Smooth muscle cell (in vitro differentiated cells): Measurements from ENCODE around the gene NRARP. TPM values are rescaled to one million over a fixed set of nuclear protein-coding genes. Genes with fewer than 3 reads are reported as not detected.

ENCODE experiments used
- DNase-seq: peaks from one replicate; lab custom pipeline; 2025; ENCODE audit not compliant: unreplicated experiment; lab: John Stamatoyannopoulos, UW
- H2AFZ ChIP-seq: fragments of 200-600 bp; sonication (generic); 2 replicates; pipeline ENCODE4 v1.6.0; 2016; ENCODE audit warnings: antibody characterized with exemption, low read depth, mild to moderate bottlenecking
- H3F3A ChIP-seq: fragments of 200-600 bp; sonication (generic); 2 replicates; pipeline ENCODE4 v1.6.0; 2017; ENCODE audit warnings: antibody characterized with exemption, low read depth
- H3K27ac ChIP-seq: fragments of 200-600 bp; sonication (generic); 2 replicates; pipeline ENCODE4 v1.5.1; 2016; ENCODE audit warnings: low read depth, mild to moderate bottlenecking
- H3K27me3 ChIP-seq: fragments of 200-600 bp; sonication (generic); 2 replicates; pipeline ENCODE4 v1.6.1; 2016; ENCODE audit warnings: low read depth, mild to moderate bottlenecking
- H3K36me3 ChIP-seq: fragments of 200-600 bp; sonication (generic); 2 replicates; pipeline ENCODE4 v1.5.1; 2016; ENCODE audit warnings: low read depth
- H3K4me1 ChIP-seq: fragments of 200-600 bp; sonication (generic); 2 replicates; pipeline ENCODE4 v1.5.1; 2016; ENCODE audit warnings: low read depth
- H3K4me2 ChIP-seq: fragments of 200-600 bp; sonication (generic); 2 replicates; pipeline ENCODE4 v1.6.0; 2016; ENCODE audit warnings: mild to moderate bottlenecking
- H3K4me3 ChIP-seq: fragments of 200-600 bp; sonication (generic); 2 replicates; pipeline ENCODE4 v1.5.1; 2016; ENCODE audit warnings: mild to moderate bottlenecking
- H3K79me2 ChIP-seq: fragments of 200-600 bp; sonication (generic); 2 replicates; pipeline ENCODE4 v1.6.0; 2016; ENCODE audit warnings: low read depth, mild to moderate bottlenecking
- H3K9ac ChIP-seq: fragments of 200-600 bp; sonication (generic); 2 replicates; pipeline ENCODE4 v1.6.0; 2016; ENCODE audit warnings: low read depth
- H3K9me3 ChIP-seq: fragments of 200-600 bp; sonication (generic); replicated peaks from 2 replicates; pipeline ENCODE4 v1.5.1; 2016; ENCODE audit warnings: low read depth
- H4K20me1 ChIP-seq: fragments of 200-600 bp; sonication (generic); 2 replicates; pipeline ENCODE4 v1.6.0; 2016; ENCODE audit warnings: low read depth
- WGBS: methylation state at CpG from one replicate; pipeline ENCODE4 v1.1.7; 2016; ENCODE audit warnings: low lambda C conversion rate; 5-methylcytosine and 5-hydroxymethylcytosine counted together
- polyA plus RNA-seq: library from polyadenylated mRNA; unstranded; fragments of >200 nt; fragmentation: Nextera tagmentation; extraction: Ambion mirVana; gene quantifications from 2 replicates; pipeline ENCODE4 v1.2.1, GENCODE V29; 2016
- total RNA-seq: library from RNA; depleted of rRNA; stranded (reverse); fragments of >200 nt; gene quantifications from 2 replicates; pipeline ENCODE4 v1.2.3, GENCODE V29; 2014
- TF ChIP-seq, protein P1 (sequence below): fragments of 200-600 bp; sonication (generic); IDR thresholded peaks from 2 replicates; pipeline ENCODE4 v1.5.1; 2017; ENCODE audit warnings: borderline replicate concordance, mild to moderate bottlenecking, antibody characterized with exemption; ENCODE audit not compliant: insufficient read depth, poor library complexity, severe bottlenecking

Gene NRARP
- total and polyA plus RNA-seq, 2 experiments from 2014 or later, result 3.0 to 3.7 TPM

DNA sequence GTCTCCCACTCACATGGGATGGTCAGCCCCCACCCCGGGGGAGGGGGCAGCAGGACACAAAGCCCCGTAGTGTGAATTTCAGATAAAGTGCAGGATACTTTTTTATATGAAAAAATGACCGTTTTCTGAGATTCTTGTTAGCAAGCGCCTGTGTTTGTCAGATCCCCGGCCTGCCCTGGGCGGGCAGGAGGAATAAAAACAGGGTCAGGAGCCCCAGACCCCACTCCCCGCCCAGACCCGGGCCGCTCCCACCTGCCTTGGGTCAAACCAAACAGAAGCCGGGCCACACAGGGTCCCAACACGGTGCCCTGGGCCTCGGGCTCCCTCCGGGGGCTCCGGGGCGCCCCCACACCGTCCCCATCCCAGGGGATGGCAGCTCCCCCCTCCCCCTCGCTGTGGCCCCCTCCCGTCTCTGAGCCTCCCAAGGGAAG is 13.5 kb upstream of the NRARP start:
- Histone ChIP-seq H3K27ac (no peak overlapping the region), H3K27me3 (no peaks in the 10 kb centered on the region), H3F3A (no peaks in the 10 kb centered on the region), H3K79me2 (no peaks in the 10 kb centered on the region), H3K9ac (no peak overlapping the region), H3K9me3 (no peaks in the 10 kb centered on the region), H3K4me3 (peak overlapping the region; percentile 39), H3K4me1 (peaks cover 26% of the 10 kb centered on the region), H2AFZ (no peak overlapping the region), H4K20me1 (no peaks in the 10 kb centered on the region), H3K36me3 (no peaks in the 10 kb centered on the region), H3K4me2 (peak overlapping the region; percentile 90)
- DNase-seq, result no peak
- 68% methylated on average over 10 of the region's 18 CpGs for WGBS
- TF ChIP-seq, protein P1, sequence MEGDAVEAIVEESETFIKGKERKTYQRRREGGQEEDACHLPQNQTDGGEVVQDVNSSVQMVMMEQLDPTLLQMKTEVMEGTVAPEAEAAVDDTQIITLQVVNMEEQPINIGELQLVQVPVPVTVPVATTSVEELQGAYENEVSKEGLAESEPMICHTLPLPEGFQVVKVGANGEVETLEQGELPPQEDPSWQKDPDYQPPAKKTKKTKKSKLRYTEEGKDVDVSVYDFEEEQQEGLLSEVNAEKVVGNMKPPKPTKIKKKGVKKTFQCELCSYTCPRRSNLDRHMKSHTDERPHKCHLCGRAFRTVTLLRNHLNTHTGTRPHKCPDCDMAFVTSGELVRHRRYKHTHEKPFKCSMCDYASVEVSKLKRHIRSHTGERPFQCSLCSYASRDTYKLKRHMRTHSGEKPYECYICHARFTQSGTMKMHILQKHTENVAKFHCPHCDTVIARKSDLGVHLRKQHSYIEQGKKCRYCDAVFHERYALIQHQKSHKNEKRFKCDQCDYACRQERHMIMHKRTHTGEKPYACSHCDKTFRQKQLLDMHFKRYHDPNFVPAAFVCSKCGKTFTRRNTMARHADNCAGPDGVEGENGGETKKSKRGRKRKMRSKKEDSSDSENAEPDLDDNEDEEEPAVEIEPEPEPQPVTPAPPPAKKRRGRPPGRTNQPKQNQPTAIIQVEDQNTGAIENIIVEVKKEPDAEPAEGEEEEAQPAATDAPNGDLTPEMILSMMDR, result no peak

DNA sequence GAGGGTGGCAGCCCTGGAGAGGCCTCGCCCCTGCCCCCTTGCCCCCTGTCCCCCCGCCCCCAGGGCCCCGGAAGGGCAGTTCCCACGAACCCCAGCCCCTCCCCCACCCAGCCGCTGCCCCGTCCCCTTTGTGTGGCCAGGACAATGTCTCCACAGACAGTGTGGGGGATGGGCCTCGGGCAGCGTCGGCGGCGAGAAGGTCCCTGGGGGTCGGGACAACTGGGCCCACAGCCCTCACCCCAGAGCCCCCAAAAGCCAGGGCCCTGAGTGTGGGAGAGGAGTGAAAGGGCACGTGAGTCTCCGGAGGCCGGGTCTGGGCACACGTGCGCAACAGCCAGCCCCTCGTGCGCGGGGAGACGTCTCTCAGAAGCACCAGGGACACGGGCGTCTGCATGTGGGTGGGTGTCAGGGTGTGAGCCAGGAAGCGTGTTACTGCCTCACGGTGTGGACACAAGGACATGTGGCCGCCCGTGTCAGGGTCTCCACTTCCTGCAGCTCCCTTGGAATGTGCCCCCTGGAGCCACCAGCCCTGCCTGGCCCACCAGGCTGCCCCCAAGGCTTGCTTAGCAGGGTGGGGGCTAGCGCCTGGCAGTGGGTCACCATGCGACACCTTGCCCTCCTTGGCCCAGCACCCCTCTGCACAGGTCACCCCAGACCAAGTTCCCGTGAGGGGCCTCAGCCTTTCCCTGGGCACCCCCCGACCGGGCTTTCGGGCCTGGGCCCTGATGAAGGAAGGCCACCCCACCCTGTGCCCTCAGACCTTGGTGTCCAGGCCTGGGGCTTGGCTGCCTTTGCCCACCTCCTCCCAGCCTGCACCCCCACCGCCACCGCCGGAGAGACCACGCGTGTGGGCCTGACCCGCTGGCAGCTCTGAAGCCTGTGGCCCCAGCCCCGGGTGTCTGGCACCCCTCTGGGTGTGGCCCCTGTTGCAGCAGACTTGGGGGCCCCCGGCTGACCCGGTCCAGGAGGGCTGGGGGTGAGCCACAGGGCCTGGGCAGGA is 12.8 kb upstream of the NRARP start:
- H3K9ac ChIP-seq, result no peak overlapping the region

DNA sequence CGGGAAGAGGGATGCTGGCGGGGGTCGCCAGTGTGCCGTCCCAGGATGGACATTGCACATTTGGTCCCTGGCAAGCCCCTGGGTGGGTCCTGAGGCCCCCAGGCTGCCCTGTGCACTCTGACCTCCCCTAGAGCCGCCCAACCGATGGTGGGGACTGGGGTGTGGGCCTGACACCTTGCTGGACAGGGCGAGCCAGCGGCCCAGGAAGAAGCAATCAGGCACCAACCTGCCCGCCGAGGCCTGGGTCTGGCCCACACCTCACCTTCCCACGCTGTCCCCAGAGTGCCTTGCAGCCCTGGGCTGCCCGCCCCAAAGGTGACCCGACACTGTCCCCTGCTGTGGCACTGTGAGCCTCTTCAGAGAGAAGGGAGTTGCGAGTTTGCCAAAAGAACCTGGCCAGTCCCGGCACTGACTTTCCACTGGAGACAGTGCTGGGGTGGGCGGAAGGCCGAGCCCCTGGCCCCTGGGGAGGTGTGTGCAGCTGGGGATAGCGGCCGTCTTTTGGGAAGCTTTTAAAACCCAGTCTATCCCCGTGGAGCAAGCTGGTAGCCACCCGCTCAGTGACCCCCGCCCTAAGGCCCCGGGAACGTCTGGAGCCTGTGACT is 12.0 kb upstream of the NRARP start:
- Histone ChIP-seq H2AFZ (no peak overlapping the region), H3K4me2 (no peak overlapping the region), H3K4me1 (peaks cover 26% of the 10 kb centered on the region), H3K27me3 (no peaks in the 10 kb centered on the region), H3K4me3 (no peak overlapping the region), H3F3A (no peaks in the 10 kb centered on the region), H4K20me1 (no peaks in the 10 kb centered on the region), H3K9me3 (no peaks in the 10 kb centered on the region), H3K36me3 (no peaks in the 10 kb centered on the region), H3K9ac (no peak overlapping the region), H3K79me2 (no peaks in the 10 kb centered on the region), H3K27ac (no peak overlapping the region)
- TF ChIP-seq, protein P1, result no peak
- no peak for DNase-seq
- WGBS, result 82% methylated on average over 23 of the region's 24 CpGs

More for the DNA sequence above, 12.8 kb upstream of the NRARP start:
- H3K79me2 ChIP-seq, result no peaks in the 10 kb centered on the region
- no peaks in the 10 kb centered on the region for H4K20me1 ChIP-seq
- TF ChIP-seq, protein P1, result no peak
- peaks cover 26% of the 10 kb centered on the region for H3K4me1 ChIP-seq
- H3F3A ChIP-seq, result no peaks in the 10 kb centered on the region
- H3K27me3 ChIP-seq, result no peaks in the 10 kb centered on the region
- no peaks in the 10 kb centered on the region for H3K36me3 ChIP-seq
- WGBS, result 84% methylated on average over 39 of the region's 42 CpGs
- H3K4me3 ChIP-seq, result no peak overlapping the region
- H2AFZ ChIP-seq, result no peak overlapping the region
- DNase-seq, result no peak
- H3K9me3 ChIP-seq, result no peaks in the 10 kb centered on the region
- no peak overlapping the region for H3K4me2 ChIP-seq
- H3K27ac ChIP-seq, result no peak overlapping the region
